NCI-H2107 treated with DMSO at 0.1 percent for 48 hours (cell line): ENCODE measurements around the gene CCNC.
A peak's percentile ranks its signal among the peaks of the same experiment; 100 is the strongest.

ENCODE experiments used
- DNase-seq: peaks from one replicate; lab custom pipeline; 2025; ENCODE audit not compliant: unreplicated experiment; lab: John Stamatoyannopoulos, UW

The CCNC gene, protein sequence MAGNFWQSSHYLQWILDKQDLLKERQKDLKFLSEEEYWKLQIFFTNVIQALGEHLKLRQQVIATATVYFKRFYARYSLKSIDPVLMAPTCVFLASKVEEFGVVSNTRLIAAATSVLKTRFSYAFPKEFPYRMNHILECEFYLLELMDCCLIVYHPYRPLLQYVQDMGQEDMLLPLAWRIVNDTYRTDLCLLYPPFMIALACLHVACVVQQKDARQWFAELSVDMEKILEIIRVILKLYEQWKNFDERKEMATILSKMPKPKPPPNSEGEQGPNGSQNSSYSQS

GRCh38 chr6:99568103-99568933 is at the start of gene CCNC:
Gene CCNC, minus strand, starts transcription at chr6:99568660. Its CDS starts 133 bp downstream, at chr6:99568527.
- peak; percentile 92 for DNase-seq

- no peak for DNase-seq
Observed at GRCh38 chr6:99617131-99617530, 48.7 kb upstream of the CCNC start.

DNA sequence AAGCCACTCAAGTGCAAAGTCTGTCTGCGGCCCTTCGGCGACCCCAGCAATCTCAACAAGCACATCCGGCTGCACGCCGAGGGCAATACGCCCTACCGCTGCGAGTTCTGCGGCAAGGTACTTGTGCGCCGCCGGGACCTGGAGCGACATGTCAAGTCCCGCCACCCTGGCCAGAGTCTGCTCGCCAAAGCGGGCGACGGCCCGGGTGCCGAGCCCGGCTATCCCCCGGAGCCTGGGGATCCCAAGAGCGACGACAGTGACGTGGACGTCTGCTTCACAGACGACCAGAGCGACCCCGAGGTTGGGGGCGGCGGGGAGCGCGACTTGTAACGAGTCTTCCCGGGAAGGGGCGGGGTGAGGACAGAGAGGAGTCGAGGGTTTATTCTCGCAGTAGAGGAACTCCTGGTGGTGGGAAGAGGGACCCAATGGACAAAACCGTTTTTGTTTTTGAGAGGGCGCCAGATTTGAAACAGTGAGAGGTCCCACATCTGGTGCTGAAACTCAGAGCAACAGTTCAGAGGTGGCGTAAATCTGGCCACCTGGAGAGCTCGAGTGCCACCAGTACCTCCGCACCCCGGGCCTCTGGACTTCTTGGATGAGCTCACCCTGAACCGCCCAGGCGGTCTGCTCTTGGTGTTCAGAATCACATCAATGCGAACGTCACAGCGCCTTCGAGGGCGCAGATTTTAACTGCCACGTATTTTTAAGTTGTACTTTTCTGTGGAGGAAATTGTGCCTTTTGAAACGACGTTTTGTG is 46.1 kb upstream of the CCNC start:
- DNase-seq = no peak

GRCh38 chr6:99613705-99614429 is 45.4 kb upstream of the CCNC start:
- no peak for DNase-seq

DNA sequence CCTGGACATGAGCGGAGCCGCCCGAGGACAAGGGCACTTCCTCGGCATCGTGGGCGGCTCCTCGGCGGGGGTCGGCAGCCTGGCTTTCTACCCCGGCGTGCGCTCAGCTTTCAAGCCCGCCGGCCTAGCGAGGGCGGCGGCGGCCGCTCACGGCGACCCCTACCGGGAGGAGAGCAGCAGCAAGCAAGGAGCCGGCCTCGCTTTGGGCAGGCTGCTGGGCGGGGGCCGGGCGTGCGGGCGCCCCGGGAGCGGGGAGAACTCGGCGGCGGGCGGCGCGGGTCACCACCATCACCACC is 44.9 kb upstream of the CCNC start:
- no peak for DNase-seq

GRCh38 chr6:99612551-99613408 is 44.3 kb upstream of the CCNC start:
- DNase-seq = no peak

DNA sequence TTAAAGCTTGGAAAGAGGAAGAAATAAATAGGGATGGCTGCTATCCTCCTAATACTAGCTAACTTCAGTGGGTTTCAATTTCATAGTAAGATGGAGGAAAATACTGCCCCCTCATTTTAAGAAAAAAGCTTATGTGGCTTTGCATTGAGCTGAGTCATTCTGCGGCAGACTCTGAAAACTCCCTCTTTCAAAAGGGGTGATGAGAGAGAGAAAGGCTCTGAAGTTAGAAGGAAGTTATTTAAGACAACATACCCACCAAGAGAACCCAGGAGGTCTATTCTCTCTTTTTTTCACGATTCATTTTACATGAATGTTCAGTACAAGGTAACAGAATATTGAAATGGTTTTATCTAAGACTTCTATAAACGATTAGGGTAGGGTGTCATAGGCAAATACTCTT is 42.7 kb upstream of the CCNC start:
- no peak for DNase-seq

DNA sequence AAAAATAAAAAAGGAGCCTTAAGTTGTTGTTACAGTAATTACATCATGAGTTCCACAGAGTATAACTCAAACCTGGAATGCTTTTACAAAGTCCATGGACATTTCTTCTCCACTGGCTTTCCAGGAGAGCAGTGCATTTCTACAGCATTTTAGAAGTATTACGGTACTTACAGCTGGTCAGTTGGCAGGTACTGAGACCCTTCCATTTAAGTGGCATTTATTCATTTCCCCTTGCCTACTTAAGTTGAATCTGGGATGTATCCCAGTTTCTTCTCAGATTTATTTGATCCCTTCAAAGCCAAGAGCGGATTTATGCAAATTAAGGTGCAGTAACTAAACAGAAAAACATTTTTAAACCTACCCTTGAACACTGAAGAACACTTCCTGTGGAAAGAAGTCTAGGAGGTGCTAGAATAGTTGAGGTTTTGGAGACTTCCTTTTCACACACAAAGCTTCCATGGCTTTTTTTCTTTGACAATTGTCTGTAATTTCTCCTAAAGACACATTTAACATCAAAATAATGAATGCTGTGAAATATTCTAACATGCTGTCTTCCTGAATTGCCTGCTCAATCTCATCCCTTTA is 41.5 kb upstream of the CCNC start:
- no peak for DNase-seq

GRCh38 chr6:99608886-99609482 is 40.5 kb upstream of the CCNC start:
- no peak for DNase-seq

DNA sequence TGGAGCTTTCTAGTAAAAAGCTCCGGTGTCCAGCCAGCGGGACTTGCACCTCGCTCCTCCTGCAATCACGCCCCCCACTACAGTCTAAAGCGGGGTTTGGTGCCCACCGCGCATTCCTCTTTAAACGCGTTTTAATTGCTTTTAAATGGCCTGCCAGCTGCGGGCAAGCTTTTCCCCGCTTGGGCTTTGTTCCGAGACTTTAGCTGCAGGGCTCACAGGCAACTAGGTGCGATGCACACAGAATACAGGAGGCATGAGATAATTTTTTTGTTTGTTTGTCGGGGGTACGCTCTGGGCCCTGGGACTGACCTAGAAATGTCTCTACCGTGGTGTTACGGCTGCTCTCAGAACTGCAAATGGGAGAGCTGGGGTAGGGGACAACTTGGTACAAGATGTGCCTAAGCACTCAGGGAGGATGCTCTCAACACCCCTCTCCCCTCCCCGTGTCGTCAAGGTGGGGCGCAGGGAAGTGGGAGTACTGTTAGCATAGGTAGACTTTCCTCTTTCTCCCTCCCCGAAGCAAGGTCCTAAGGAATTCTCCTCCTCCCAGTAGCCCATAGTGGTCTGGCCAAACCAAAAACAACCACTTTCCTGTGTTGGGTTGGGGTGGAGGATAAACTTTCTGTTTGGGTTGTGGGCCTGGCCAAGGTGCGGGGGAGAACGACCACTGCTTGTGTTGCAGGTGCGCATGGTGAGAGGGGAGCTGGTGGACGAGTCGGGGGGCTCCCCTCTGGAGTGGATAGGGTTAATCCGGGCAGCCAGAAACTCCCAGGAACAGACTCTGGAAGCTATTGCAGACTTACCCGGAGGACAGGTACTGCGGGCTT is 39.8 kb upstream of the CCNC start:
- no peak for DNase-seq

- DNase-seq = no peak
Observed at GRCh38 chr6:99607416-99608036, 39.1 kb upstream of the CCNC start.

- DNase-seq = no peak
Observed at GRCh38 chr6:99606656-99607415, 38.4 kb upstream of the CCNC start, which contains the start of gene PRDM13. Gene PRDM13, plus strand, starts transcription at chr6:99606833. Its CDS starts 202 bp downstream, at chr6:99607035.

DNA sequence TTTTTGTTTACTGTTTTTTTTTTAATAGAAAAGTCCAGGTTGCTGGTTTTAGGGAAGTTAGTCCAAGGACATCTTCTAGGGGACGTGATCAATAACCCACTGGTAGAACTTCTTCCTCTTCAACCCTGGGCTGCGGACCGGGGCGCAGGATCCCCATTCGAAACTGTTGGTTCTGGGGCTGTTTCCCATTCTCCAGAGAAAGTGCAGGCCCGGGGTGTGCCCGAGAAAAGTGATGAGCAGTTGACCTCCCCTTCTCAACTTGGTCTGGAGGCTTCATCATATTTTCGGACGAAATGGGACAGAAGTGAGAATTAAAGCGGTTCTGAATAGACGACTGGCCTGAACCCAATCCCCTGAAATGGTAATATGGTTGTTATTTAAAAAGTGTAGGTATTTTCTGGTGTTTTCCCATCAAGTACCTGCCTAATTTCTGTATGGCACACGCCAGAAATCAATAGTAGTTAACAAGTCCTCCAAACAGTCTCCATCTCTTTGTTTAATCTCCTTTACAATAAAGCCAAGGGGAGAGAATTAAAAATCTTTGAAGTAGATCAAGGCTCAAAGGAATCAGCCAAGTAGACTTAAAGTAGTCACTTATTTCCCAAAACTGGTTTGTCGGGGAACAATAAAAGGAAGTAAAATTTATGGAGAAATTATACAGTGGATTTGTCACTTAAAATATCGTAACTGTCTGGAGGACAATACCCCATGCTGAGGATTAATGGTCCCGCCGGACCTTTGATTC is 37.6 kb upstream of the CCNC start:
- no peak for DNase-seq

DNA sequence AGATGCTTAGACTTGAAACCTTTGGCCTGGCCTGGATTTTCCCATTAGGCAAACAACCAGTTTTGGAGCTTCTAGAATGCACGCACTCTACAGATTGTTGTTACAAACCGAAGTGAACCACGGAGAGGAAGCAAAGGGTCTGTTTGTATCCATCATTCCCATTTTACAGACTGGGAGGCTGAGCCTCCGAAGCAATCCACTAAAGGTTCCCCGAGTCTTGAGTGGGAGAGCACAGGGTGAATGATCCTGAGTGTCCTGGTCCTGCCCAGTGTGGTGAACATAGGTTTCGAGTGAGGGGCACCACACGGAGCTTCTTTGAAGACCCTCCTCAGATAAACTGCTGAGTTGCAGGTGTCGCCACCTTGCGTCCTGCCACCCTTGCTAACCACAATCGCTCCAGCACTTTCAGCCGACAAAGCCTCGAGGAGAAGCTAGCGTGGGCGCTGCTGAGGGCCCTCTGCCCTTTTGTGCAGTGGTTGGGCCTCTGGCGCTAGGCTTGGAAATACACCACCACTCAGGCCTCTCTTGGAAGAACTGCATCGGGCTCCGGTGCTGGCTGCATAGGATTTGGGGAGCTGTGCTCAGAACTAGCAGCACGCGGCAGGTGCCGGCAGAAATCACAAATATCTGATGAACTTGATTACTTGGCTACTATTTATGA is 36.7 kb upstream of the CCNC start:
- no peak for DNase-seq

GRCh38 chr6:99604166-99605073 is 36.0 kb upstream of the CCNC start:
- no peak for DNase-seq
